CD4-positive, alpha-beta T cell treated with Interleukin-1 beta for 1 hour (primary cell): ENCODE results near the gene BEAN1.

ENCODE experiments used
- DNase-seq, 2 donors: peaks; one replicate each; pipeline ENCODE4 v3.0.0-alpha.2; 2020 to 2022

Gene BEAN1

DNA sequence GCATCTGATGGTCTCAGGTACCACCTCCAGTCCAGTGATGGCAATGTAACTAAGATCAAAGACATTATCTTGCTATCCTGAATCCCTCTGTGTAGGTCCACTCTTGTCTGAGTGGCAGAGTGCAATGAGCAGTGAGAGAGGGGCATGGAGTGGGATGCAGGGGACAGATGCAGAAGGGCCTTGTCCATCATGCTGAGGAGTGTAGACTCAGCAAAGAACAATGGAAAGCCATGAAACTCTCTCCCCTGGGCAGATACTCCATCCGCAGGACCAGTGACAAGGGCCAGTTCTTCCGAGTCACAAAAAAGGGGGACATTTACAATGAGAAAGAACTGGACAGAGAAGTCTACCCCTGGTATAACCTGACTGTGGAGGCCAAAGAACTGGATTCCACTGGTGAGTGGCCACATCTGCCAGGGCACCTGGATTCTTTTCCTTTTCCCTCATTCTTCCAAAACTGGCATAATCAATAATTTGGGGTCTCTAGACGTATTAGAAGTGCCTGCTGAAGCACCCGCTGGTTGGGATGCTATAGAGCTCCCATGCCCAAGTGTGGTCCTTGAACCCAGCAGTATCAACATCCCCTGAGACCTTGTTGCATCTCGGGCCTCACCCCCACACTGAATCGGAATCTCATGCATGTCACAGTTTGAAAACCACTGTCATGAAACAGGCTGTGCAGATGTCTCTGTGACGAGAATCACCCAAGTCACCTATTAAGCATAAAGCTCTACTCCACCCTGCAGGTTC lies 31.1 kb upstream of the BEAN1 start:
- DNase-seq, result no peak

DNA sequence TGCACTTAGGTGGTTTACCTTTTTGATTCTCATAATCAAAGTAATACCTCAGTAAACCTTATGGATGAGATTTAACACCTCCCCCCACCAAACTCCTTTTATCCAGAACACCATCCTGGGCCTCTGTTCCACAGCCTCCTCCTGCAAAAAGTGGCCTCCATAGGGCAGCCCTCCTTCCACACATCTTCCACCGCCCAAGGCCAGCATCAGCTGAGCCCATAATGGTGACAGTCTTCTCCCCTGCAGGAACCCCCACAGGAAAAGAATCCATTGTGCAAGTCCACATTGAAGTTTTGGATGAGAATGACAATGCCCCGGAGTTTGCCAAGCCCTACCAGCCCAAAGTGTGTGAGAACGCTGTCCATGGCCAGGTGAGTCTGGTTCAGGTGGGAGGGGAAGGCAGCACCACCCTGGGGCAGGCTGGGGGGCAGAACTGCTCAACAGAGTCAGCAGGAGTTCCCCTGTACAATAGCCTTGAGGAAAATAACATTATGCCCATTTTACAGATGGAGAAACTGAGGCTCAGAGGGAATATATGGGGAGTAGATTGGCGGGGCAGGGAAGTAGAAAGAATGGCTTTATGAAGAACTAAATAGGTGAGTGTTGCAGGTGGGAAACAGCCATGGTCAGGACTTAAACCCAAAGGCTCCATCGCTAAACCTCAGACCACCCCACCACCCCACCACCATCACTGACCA lies 29.2 kb upstream of the BEAN1 start:
- no peak for DNase-seq

DNA sequence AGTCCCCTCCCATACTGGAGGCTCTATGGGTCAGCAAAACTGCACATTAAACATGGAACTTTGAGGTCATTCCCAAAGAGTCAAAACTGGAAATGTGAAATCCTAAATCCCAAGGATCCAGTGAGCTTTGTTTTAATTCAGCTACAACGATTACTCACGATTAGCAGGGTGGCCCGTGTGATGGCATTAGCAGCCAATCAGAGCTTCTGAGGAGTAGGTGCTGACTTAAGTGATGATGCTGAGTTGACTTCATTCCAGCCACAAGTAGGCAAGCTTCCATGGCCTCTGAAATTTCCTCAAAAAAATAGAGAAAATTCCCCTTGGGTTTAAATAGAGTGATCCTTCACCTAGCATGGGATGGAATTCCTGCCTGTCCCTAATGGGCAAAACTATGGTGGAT lies 28.1 kb upstream of the BEAN1 start:
- DNase-seq, result no peak

DNA sequence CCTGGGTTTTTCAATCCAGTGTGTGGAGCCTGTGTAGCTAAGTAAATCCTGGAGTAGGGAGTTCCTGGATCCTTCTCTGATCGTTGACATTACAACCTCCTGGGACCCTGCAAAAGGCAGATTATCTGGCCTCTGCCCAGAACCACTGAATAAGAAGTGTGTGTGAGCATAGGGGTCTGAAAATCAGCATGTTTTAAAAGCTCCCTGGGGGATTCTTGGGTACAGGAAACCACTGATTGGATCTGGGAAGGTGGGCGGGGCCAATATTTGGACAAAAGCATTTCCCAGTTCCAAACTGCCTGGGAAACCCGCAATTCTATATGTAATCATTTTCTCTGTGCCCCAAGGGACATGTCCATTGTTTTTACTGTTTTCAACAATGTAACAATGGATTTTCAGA lies 27.2 kb upstream of the BEAN1 start:
- no peak for DNase-seq

DNA sequence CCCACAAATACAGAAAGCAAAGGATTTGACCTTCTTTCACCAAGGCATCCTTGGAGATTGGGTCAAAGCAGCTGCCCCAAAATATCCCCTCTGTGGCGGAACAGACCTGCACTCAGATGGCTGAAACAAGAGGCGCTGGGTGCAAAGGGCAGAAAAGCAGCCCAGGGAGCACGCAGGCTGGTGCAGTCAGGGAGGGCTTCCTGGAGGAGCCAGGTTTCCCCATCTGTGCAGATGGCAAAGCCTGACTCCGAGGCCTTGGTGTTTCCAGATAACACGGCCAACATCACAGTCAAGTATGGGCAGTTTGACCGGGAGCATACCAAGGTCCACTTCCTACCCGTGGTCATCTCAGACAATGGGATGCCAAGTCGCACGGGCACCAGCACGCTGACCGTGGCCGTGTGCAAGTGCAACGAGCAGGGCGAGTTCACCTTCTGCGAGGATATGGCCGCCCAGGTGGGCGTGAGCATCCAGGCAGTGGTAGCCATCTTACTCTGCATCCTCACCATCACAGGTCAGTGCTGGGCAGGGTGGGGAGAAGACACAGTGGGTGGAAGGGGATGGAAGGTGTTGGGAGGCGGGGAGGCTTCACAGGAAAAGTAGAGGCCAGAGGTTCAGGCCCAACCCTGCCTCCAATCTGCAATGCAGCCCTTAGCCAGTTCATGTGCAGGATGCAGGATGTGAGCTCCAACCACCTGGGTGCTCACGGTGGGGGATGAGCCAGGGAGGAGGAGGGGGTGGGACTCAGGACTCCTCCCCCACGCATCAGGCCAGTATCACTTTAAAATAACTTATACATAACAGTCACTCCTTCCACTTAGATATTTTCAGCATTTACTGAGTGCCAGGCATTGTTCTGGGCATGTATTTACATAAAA lies 26.4 kb upstream of the BEAN1 start:
- no peak for DNase-seq

DNA sequence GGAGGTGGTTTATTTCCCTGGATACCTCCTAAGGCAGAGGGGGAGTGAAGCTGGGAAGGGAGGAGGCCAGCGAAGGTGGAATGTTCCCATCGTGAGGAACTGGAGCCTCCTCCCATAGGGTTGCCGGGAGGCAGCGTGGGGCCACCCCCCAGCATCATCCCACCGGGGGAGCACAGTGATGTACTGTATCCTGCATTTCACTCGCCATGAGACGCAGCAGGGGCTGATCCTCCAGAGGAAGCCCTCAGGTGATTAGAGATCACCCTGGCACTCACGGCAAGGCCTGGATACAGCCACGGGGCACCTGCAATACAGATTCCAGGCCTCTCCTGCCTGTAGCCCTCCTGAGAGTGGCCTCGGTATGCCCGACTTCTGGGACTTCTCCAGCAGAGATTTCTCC lies 25.5 kb upstream of the BEAN1 start:
- DNase-seq, result no peak

DNA sequence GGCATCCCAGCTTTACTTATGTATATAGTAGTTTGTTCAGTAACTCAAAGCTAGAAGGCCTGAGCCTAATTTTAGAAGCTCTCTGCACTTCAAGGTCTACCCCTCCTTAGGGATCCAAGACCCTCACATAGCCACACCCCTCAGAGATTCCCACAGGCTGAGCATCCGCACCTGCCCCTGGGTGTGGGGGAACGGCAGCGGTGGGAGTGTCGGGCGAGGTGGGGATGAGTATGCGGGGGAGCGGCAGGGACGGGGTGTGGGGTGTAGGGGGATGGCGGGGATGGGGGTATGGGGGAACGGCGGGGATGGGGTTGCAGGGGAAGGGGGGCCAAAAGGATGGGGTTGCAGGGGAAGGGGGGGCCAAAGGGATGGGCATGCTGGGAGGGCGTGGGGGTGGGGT lies 24.9 kb upstream of the BEAN1 start:
- DNase-seq, result no peak

DNA sequence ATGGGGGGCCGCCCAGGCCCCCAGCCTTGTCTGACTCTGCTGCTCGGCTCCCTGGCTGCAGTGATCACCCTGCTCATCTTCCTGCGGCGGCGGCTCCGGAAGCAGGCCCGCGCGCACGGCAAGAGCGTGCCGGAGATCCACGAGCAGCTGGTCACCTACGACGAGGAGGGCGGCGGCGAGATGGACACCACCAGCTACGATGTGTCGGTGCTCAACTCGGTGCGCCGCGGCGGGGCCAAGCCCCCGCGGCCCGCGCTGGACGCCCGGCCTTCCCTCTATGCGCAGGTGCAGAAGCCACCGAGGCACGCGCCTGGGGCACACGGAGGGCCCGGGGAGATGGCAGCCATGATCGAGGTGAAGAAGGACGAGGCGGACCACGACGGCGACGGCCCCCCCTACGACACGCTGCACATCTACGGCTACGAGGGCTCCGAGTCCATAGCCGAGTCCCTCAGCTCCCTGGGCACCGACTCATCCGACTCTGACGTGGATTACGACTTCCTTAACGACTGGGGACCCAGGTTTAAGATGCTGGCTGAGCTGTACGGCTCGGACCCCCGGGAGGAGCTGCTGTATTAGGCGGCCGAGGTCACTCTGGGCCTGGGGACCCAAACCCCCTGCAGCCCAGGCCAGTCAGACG lies 24.4 kb upstream of the BEAN1 start:
- DNase-seq, result no peak

DNA sequence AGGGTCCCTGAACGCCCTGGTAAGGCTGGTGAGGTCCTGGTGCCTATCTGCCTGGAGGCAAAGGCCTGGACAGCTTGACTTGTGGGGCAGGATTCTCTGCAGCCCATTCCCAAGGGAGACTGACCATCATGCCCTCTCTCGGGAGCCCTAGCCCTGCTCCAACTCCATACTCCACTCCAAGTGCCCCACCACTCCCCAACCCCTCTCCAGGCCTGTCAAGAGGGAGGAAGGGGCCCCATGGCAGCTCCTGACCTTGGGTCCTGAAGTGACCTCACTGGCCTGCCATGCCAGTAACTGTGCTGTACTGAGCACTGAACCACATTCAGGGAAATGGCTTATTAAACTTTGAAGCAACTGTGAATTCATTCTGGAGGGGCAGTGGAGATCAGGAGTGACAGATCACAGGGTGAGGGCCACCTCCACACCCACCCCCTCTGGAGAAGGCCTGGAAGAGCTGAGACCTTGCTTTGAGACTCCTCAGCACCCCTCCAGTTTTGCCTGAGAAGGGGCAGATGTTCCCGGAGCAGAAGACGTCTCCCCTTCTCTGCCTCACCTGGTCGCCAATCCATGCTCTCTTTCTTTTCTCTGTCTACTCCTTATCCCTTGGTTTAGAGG lies 23.5 kb upstream of the BEAN1 start:
- no peak for DNase-seq

DNA sequence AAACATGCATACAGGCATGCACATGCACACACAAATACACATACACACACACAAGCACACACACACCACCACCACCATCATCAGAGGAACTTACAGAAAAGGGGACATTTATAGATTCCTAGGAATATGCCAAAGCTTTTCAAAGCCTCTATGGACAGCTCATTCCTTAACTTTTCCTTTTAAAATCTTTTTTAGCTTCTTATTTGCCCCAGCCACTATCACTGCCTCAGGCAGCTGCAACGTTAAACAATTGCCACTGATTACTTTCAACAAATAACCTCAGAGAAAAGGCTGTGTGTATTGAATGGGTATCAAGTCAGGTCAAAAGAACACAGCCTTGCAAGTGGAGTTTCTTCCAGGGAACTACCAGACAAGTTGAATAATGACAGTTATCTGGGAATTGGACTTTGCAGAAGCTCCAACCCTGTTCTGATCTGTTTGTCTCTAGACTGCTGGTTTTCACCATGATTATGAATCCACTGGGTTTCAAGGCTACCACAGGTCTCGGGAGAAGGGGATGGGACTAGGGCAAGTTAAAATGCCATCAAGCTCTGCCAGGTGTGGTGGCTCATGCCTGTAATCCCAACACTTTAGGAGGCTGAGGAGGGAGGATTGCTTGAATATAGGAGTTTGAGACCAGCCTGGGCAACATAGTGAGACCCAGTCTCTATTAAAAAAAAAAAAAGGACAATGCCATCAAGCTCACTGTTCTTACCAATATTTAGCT lies 21.9 kb upstream of the BEAN1 start:
- DNase-seq, result no peak

DNA sequence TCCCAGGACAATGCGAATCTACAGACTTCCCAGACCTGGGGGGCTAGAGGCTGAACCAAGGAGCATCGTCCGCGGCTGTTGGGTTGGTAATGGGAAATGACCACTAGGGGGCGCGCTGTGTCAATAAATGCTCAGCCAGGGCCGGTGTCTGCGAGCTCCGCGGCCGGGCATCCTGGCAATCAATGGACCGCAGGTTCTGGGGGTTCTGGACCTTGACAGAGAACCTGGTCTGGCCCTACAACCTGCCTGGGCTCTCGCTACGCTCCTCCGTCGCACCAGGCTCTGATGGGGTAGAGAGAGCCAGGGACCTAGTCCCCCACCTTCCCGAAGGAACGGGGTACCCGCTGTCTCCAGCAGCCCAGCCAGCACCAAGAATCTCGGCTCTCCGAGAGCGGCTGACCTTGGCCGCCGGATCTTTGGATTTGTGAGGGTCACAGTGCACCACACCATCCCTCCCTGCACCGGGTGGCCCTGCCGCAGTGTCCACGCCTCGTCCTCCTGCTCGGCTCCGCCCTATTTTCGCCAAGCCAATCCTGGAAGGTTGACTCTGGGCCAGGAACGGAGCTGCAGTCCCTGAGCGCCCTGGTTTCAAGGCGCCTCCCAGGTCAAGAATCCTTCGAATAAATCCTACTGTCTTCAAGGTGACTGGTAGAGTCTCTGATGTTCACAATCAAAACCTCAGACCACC lies 20.4 kb upstream of the BEAN1 start:
- peak; percentile 78 to 85 for DNase-seq

DNA sequence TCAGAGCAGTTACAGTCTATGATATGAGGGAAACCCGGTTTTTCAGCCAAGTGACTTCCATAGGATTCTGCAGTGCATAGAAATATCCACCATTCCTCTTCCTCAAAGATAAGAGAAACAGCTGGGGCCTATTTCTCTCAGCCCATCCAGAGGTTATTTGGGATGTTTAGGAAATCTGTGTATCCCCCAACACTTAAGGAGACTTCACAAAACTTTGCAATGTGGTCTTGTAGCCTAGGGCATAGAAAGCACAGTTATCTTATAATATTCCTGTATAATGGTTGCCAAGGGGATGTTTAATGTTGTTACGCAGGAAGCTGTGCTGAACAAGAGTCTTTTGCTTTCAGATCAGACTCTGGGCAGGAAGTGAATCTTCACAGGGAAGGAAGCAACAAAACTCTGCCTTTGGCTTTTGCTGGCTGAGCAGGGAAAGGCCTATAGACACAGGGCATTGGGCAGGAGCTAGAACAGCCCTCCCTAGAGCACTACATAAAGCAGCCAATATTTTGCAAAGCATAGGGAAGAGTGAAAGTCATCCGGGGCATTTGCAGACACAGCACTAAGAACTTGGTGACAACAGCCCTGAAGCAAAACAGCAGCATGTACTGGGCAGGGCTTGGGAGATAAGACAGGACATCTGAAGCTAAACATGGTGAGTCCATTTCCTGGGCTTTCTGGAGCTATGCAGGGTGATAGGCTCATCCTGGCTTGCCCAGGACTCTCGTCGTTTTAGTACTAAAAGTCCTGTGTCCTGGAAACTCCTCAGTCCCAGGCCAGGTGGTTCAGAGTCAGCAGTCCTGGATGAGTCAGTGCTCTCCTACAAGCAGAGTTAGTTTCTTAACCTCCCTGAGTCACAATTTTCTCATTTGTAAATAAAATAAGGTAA lies 18.7 kb upstream of the BEAN1 start:
- peak; percentile 5 to 41 for DNase-seq

DNA sequence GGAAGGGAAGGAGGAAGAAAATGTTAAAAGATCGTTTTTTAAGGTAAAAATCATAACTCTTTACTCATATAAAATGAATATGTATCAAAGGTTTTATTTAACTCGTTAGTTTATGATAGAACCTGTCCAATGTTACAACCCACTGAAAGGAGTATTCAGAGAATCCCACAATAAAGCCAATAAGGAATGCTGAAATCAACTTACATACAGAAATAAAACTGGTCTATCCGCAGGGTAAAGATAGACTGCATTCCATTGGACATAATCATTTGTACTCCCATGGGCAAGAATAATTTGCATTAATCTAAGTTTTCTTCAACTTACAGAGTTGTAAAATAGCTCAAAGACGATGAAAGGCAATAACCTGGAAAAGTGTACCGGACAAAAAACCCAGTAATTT lies 17.9 kb upstream of the BEAN1 start:
- no peak for DNase-seq

DNA sequence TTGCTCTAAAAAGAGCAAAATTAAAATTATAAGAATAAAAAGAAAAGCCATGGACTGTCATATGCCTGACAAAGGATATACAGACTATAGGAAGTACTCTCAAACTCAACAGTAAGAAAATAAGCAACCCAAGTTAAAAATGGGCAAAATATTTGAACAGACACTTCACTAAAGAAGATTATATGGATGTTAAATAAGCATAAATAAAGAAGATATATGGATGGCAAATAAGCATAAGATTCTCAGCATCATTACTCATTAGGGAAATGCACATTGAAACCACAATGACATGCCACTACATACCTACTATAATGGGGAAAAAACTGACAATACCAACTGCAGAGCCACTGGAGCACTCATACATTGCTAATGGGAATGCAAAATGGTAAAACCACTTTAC lies 14.9 kb upstream of the BEAN1 start:
- DNase-seq, result no peak

DNA sequence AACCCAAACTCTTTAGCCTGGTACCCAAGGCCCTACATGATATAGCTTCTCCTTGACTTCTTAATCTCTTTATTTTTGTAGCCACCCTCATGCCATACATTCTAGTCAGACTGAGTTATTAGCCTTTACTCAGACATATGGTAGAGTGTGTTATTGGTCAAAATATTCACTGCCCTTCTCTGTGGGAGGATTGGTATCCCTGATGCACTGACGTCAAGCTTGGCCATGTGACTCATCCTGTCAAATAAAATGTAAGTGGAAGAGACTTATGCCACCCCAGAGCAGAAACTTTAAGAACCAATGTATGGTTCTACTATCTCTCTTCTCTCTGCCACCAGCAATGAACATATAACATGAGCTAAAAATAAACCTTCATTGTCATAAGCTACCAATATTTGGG lies 12.2 kb upstream of the BEAN1 start:
- no peak for DNase-seq

DNA sequence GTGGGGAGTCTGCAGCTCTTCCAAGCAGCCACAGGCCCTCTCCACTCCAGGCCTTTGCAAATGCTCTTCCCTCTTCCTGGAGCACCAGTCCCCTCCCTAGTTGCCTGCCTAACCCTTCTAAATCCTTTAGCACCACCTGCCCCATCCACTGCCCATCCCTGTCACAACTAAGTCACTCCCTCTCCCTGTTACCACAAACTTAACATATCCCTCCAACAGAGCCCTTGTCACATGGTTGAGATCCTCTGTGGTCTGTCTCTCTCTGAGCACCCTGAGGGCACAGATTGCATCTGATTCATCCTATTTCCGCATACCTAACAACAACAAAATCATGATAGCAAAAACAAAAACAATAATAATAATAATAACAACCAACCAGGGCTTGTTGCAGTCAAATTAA lies 11.0 kb upstream of the BEAN1 start:
- no peak for DNase-seq

DNA sequence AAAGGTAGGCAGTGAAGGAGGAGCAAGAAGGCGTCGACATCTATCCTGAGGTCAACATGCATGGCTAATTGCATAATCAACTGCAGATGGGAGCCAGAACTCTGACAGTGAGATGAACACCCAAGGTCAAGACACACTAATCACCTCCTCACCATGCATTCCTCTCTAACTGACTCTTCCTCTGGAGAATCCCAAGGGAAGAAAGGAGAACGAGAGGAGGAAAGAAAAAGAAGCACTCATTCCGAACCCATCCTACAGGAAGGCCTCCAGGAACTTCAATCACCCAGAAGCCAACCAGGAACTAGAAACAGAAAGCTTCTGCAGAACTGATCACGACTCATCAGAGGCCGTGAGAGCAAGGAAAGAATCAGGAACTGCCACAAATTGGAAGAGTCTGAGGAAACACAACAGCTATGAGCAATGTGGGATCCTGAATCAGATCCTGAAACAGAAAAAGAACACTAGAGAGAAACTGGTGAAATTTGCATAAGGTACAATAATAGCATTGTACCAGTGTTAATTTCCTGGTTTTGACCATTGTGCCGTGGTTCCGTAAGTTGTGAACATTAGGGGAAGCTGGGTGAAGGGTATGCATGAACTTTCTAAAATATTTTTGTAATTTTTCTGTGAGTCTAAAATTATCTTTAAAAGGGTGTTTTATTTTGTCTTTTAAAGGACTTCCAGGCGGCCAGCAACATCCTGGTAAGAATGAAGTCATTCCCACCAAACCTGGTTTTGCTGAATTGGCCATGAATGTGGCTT lies 10.0 kb upstream of the BEAN1 start:
- no peak for DNase-seq

DNA sequence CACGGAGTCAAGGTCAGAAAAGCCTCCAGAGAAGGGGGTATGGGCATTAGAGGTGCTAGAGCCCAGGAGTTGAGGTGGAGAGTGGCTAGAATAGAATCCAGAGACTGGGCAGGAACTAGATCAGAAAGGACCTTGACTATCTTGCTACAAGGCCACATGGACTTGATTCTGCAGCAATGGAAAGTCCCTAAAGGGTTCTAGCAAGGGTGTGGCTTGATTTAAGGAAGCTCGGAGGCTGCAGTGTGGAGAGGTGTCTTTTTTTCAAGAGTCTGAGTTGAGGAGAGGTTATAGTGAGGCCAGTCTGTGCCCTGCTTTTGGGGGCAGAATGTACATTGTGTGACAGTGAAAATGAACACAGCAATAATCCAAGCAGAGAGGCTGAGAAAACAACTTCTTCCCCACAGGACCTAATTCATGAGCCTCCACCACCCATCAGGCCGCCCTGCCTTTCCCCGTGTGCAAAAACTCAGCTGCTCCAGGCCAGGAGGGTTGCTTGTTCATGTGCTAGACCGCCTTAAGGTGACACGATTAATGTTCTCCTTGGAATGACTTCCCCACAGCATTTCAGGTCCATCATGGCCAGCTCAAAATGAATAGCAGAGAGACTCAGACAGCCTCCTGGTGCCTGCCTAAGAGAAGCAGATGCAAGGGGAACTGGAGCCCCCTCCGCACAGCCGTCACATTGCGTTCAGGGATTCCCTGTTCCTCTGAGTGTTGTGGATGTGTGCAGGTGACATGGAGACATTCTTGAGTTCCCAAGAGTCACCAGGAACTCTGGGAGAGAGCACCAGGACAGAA lies 8.7 kb upstream of the BEAN1 start:
- no peak for DNase-seq

DNA sequence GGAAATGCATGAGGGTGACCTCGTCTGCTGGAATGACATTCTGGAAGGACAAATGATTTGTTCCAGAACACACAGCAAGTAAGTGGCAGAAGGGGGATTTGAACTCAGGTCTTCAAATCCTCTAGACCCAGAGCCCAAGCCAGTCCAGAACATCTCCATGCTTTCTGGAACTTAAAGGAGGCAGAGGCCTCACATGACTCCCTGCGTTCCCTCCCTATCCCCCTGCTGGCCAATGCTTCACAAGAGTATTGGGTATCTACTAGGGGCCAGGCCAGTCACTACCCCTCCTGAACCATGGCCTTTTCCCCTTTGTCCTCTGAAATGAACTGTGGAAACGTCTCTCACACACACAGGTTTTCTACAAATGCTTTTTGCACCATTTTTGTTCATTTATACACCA lies 7.6 kb upstream of the BEAN1 start:
- no peak for DNase-seq
